Stimulated activated CD8-positive, alpha-beta memory T cell treated with anti-CD3 and anti-CD28 coated beads, Interleukin-4, amount 100 ng/mL, for 24 hours (primary cell): ENCODE results near the gene MT1X.
A peak's percentile ranks its signal among the peaks of the same experiment; 100 is the strongest.
"Not testable (repeated sequence)": the region's sequence is repeated elsewhere in the genome, so short reads cannot be mapped to it uniquely, and the experiment has no call there.

Experiments used
- DNase-seq: peaks from one replicate; pipeline ENCODE4 v3.0.0-alpha.2; 2020; ENCODE audit warnings: low read depth

The MT1X gene

GRCh38 chr16:56711862-56712261 is 29.6 kb downstream of the MT1X start:
- DNase-seq = no peak

GRCh38 chr16:56713794-56714193 is 31.5 kb downstream of the MT1X start:
- no peak for DNase-seq

- DNase-seq = no peak
These were observed 32.9 kb downstream of the MT1X start for GRCh38 chr16:56715126-56715525.

- DNase-seq = no peak
These were observed 34.5 kb downstream of the MT1X start for GRCh38 chr16:56716761-56717160.

GRCh38 chr16:56717532-56717931 is 35.3 kb downstream of the MT1X start:
- DNase-seq = not testable (repeated sequence)

- DNase-seq = no peak
These were observed 40.1 kb downstream of the MT1X start for GRCh38 chr16:56722200-56722842.

- no peak for DNase-seq
These were observed 41.9 kb downstream of the MT1X start for GRCh38 chr16:56724191-56724590.

- DNase-seq = no peak
These were observed 44.0 kb downstream of the MT1X start for GRCh38 chr16:56726283-56726682.

- DNase-seq = no peak
These were observed 44.7 kb downstream of the MT1X start for GRCh38 chr16:56726926-56727325.

- DNase-seq = no peak
These were observed 45.8 kb downstream of the MT1X start for GRCh38 chr16:56728027-56728426.

GRCh38 chr16:56728980-56729734 is 46.9 kb downstream of the MT1X start:
- DNase-seq = no peak

GRCh38 chr16:56729735-56730662 is 47.7 kb downstream of the MT1X start, which contains the start of gene NUP93:
TSS of gene NUP93 (plus strand) at chr16:56730129. CDS start at chr16:56748248, 18,119 bp downstream.
- peak; percentile 84 for DNase-seq

- no peak for DNase-seq
These were observed 50.1 kb downstream of the MT1X start for GRCh38 chr16:56732366-56732765.

GRCh38 chr16:56732832-56733231 is 50.6 kb downstream of the MT1X start:
- DNase-seq = no peak
